ENCODE data around the gene CACNA1C.

GRCh38 chr12:2641207-2641606 is 588.4 kb downstream of the CACNA1C start:
- TF ChIP-seq GATA3 (IDR thresholded peaks at IDR 0.05; ENCODE audit: low read depth, low read length): no peak
- TF ChIP-seq GATA2 (IDR thresholded peaks at IDR 0.05; ENCODE audit: low read depth, low read length): no peak
